Nephron progenitor cell (in vitro differentiated cells): Measurements from ENCODE around the gene OSTF1.

Experiments
- DNase-seq: peaks from one replicate; pipeline ENCODE4 v3.0.0; 2021
- H3K27ac Mint-ChIP-seq: 2 replicates; pipeline ENCODE4 v1.8.0; 2021; ENCODE audit warnings: mild to moderate bottlenecking, moderate library complexity, mixed read lengths
- H3K27me3 Mint-ChIP-seq: 2 replicates; pipeline ENCODE4 v1.8.0; 2021; ENCODE audit warnings: mild to moderate bottlenecking, low read depth, mixed read lengths; ENCODE audit not compliant: poor library complexity
- H3K36me3 Mint-ChIP-seq: 2 replicates; pipeline ENCODE4 v1.8.0; 2021; ENCODE audit warnings: low read depth, mixed read lengths
- H3K4me1 Mint-ChIP-seq: 2 replicates; pipeline ENCODE4 v1.8.0; 2021; ENCODE audit warnings: mixed read lengths
- H3K4me3 Mint-ChIP-seq: 2 replicates; pipeline ENCODE4 v1.8.0; 2021; ENCODE audit warnings: mild to moderate bottlenecking, moderate library complexity, mixed read lengths
- H3K9me3 Mint-ChIP-seq: 2 replicates; pipeline ENCODE4 v1.8.0; 2021; ENCODE audit warnings: mild to moderate bottlenecking, moderate library complexity, mixed read lengths
- TF ChIP-seq, protein P1 (sequence below): fragments of 200-600 bp; sonication (generic); IDR thresholded peaks from 2 replicates; pipeline ENCODE4 v1.5.0; 2021; ENCODE audit warnings: antibody characterized with exemption

Gene OSTF1

DNA sequence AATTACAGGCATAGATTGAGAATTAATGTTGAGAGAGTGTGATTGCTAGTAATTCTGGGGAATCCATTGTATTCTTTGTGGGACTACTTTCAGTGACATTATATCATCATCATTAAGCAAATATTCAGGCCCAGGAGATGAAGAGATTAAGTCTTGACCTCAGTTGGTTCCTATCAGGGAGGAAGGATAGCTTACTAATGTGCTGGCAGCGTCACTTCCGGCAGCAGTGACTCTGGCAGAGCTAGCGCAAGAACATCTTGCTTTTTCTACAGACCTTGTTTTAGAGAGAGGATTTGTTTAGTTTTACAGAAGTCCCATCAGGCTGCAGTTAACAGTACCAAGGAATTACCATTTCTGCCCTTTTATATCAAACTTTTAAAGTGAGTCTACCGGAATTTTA, 20.3 kb downstream of the OSTF1 start:
- TF ChIP-seq, protein P1, sequence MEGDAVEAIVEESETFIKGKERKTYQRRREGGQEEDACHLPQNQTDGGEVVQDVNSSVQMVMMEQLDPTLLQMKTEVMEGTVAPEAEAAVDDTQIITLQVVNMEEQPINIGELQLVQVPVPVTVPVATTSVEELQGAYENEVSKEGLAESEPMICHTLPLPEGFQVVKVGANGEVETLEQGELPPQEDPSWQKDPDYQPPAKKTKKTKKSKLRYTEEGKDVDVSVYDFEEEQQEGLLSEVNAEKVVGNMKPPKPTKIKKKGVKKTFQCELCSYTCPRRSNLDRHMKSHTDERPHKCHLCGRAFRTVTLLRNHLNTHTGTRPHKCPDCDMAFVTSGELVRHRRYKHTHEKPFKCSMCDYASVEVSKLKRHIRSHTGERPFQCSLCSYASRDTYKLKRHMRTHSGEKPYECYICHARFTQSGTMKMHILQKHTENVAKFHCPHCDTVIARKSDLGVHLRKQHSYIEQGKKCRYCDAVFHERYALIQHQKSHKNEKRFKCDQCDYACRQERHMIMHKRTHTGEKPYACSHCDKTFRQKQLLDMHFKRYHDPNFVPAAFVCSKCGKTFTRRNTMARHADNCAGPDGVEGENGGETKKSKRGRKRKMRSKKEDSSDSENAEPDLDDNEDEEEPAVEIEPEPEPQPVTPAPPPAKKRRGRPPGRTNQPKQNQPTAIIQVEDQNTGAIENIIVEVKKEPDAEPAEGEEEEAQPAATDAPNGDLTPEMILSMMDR = no peak
- Mint-ChIP-seq H3K4me1 (no peaks in the 10 kb centered on the region), H3K27ac (no peak overlapping the region), H3K9me3 (no peaks in the 10 kb centered on the region), H3K36me3 (no peaks in the 10 kb centered on the region), H3K27me3 (no peaks in the 10 kb centered on the region), H3K4me3 (no peak overlapping the region)
- DNase-seq = no peak

DNA sequence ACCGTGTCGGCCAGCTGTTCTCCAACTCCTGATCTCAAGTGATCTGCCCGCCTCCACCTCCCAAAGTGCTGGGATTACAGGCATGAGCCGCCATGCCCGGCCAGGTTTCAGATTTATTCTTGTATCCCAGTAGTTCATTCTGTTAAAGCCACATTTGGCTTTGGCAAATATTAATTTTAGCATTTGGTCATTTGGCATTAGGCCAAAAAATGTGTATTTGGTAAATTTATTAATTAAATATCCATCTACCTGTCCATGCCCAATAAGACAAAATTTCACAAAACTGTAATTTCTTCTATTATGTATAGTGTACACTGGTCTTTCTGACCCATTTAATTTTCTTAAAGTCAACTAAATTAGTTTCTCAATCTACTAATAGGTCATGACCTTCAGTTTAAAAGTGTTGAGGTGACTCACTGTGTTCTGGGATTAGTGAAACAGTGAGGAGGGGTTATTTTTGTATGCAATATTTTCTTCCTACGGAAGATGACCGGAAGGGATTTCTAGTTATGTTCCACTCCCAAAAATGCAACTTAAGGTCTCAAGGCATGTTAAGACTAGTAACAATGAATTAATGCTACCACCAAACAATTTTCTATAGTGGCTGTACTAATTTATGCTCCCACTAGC, 21.0 kb downstream of the OSTF1 start:
- Mint-ChIP-seq H3K27me3 (no peaks in the 10 kb centered on the region), H3K4me3 (no peak overlapping the region), H3K36me3 (no peaks in the 10 kb centered on the region), H3K9me3 (no peaks in the 10 kb centered on the region), H3K4me1 (no peaks in the 10 kb centered on the region), H3K27ac (no peak overlapping the region)
- TF ChIP-seq, protein P1 = no peak
- DNase-seq = no peak

DNA sequence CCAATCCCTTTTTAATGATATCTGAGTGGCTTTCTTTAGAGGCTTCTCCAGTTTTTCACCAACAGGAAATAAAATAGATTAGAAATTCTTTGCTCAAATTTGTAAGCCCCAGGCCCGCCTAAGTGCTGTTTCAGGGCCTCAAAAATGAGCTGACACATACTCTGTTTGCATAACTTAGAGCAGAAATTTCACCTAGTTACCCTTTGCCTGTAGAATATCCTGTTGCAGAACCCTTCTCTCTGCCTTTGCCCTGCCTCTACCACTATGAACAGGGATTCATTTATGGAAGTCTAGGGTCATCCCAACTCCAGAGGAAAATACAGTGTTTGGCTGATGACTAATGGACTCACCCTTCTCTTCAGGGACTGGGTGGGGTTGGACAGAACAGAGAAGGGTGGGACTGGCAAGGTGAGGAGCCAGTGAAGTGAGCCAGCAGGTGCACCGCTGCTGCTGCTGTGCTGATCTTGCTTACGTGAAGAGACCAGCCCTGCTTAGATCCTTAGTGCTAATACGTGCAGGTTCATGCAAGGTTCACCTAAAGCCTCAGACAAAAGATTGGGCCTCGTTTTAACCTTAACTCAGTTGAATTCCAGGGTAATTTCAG, 22.8 kb downstream of the OSTF1 start:
- Mint-ChIP-seq H3K27ac (no peak overlapping the region), H3K4me3 (no peak overlapping the region), H3K27me3 (no peaks in the 10 kb centered on the region), H3K9me3 (no peaks in the 10 kb centered on the region), H3K36me3 (no peaks in the 10 kb centered on the region), H3K4me1 (no peaks in the 10 kb centered on the region)
- TF ChIP-seq, protein P1 = no peak
- DNase-seq = no peak

DNA sequence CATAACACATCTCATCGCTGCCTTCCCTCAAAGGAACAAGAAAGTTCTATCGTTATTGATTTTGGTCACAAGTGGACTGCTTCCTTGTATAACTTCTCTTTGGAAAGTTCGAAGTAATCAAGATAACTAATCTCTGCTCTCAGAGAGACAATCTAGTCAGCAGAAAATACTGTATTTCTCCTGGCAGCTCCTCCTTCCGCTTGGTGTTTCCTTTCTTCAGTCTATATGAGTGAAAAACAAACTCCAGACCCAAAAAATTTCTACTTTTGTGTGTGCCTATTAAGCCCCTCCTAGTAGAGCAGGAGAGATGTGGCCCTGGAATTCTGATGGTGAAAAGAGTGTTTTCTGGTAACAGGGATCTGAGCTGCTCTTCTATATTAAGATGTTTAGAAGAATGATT, 24.5 kb downstream of the OSTF1 start:
- no peak for DNase-seq
- TF ChIP-seq, protein P1 = no peak
- no peaks in the 10 kb centered on the region for H3K27me3 Mint-ChIP-seq
- H3K4me3 Mint-ChIP-seq = no peak overlapping the region
- no peak overlapping the region for H3K27ac Mint-ChIP-seq
- H3K4me1 Mint-ChIP-seq = no peaks in the 10 kb centered on the region
- H3K9me3 Mint-ChIP-seq = no peaks in the 10 kb centered on the region
- H3K36me3 Mint-ChIP-seq = no peaks in the 10 kb centered on the region

DNA sequence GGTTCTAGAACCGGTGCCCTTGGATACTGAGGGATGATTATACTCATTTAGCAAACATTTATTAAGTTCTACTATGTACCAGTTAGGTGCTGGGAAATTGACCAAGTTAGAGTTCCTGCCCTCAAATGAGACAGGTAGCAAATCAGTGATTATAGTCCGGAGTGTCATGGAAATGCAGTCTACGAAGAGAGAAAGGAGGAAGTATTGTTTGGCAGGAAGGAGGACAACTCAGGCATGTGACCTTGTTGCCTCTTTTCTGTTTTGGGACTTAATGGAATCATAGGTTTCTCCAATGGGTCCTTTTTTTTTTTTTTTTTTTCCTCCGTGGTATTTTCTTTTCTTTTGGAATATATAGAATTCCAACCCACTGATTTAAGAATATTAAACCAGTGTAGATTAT, 28.0 kb downstream of the OSTF1 start:
- H3K4me1 Mint-ChIP-seq = no peaks in the 10 kb centered on the region
- no peak overlapping the region for H3K27ac Mint-ChIP-seq
- H3K9me3 Mint-ChIP-seq = peaks cover 4% of the 10 kb centered on the region
- H3K27me3 Mint-ChIP-seq = no peaks in the 10 kb centered on the region
- no peaks in the 10 kb centered on the region for H3K36me3 Mint-ChIP-seq
- no peak for DNase-seq
- TF ChIP-seq, protein P1 = no peak
- H3K4me3 Mint-ChIP-seq = no peak overlapping the region

DNA sequence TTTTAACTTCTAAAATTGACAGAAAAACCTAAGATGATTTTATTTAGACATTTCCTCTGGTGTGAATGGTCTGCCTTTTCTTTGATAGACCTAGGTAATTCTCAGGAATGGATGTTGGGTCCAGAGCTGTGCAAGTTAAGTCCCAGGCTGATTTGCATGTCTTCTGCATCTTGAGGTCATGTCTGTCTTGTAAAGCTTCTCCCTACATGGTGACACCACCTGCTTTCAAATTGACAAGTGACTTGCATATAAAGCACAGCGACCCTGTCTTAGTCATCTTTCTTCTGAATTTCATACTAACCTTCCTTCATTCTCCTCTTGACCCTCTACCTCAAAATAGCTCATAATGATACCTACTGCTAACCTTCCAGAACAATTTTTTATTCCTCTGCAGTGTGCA, 29.2 kb downstream of the OSTF1 start:
- Mint-ChIP-seq H3K4me1 (no peaks in the 10 kb centered on the region), H3K27ac (no peak overlapping the region), H3K27me3 (no peaks in the 10 kb centered on the region), H3K36me3 (no peaks in the 10 kb centered on the region), H3K9me3 (peaks cover 4% of the 10 kb centered on the region), H3K4me3 (no peak overlapping the region)
- TF ChIP-seq, protein P1 = no peak
- no peak for DNase-seq
